GM10847 (cell line): Measurements from ENCODE around the gene CBX8.

Experiments
- POLR2A ChIP-seq: IDR thresholded peaks from 2 replicates; pipeline ENCODE4 v1.6.1; 2011; ENCODE audit not compliant: insufficient read length; ENCODE audit errors: extremely low read depth

CBX8 gene

GRCh38 chr17:79798299-79799173, 1.7 kb upstream of the CBX8 start:
- no peak for TF ChIP-seq POLR2A

DNA sequence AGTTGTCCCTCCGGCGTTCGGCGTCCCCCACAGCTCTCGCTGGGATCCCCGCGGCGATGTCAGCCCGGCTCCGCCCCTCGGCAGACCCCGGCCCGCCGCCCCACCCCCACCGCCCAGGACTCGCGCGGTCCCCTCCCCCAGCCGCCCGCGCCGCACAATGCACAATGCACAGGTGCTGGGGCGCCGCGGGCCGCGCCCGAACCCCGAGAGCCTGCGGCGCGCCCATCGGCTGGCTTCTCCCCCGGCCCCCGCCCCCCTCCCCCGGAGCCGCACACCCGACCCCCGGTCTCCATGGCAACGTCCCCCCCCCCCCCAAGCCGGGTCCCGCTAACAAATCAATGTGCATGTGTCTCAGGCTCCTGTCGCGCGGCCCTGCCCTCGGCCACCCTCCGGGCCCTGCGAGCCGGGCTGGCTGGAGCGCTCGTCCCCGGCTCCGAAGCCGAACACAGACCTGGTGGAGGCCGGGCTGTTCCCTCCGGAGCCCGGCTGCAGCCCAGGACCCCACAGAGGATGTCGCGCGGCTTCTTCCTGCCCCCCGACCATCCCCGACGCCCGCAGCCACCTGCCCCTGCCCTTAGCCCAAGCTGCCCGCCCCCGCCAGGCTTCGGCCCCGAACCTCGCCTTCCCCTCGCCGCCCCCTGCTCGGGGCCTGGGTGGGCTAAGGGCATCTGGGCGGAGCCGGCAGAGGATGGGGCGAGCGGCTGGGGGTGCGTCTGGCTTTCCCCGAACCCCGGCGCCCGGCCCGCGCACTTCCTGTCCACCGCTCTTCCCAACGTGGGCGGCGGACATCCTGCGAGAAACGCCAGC, 818 bp upstream of the CBX8 start:
- TF ChIP-seq POLR2A = no peak

- no peak for TF ChIP-seq POLR2A
These were observed 474 bp downstream of the CBX8 start for GRCh38 chr17:79796444-79796762.

DNA sequence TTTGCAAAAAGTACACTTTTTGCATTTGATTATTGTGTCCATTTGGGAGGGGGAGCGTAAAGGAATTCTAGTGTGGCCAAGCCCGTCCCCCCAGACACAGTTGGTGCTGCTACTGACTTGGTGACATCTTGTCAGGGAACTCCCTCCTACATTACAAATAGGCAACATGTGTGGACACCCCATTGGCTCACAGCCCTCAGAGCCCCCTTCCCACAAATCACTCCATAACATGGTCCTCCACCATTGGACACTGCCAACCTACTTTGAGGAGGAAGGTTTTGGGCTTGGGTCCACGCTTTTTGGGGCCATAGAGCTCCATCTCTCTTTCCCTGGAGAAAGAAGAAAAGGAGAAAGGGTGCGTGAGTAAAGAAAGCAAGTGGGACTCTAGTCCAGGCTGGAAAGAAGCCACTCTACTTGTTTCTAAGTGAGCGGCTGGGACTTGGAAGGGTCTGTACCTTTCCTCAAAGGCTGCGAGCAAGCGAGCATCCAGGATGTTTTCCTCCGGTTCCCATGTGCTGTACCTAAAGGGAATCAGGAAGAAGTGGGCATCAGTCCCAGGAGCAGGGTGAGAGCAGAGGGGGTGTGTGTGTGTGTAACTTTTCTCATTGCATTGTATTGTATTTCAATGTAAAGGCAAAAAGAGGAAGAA, 958 bp downstream of the CBX8 start:
- TF ChIP-seq POLR2A = no peak

GRCh38 chr17:79794659-79795511, 2.0 kb downstream of the CBX8 start:
- TF ChIP-seq POLR2A = no peak

DNA sequence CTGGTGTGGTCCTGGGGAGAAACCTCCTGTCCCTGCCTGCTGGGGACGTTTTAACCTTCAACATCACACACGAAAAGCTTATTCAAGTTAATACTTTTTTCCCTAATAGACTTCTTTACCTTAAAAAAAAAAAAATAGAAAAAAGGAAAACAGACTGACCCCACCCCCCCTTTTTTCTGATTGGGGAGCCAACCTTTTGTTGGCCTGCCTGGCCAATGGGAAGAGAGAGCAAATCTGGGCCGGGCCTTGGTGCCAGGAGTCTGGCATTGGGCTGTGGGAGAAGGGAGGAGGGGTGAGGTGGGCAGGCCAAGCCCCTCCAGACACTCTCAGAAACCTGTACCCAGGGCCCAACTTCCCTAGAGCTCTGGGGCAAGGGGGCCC, 3.0 kb downstream of the CBX8 start:
- TF ChIP-seq POLR2A = no peak

- TF ChIP-seq POLR2A = no peak
These were observed 3.6 kb downstream of the CBX8 start for GRCh38 chr17:79792984-79793923.

- TF ChIP-seq POLR2A = no peak
These were observed 4.5 kb downstream of the CBX8 start for GRCh38 chr17:79792341-79792871.

- TF ChIP-seq POLR2A = no peak
These were observed 5.1 kb downstream of the CBX8 start for GRCh38 chr17:79791735-79792161.

DNA sequence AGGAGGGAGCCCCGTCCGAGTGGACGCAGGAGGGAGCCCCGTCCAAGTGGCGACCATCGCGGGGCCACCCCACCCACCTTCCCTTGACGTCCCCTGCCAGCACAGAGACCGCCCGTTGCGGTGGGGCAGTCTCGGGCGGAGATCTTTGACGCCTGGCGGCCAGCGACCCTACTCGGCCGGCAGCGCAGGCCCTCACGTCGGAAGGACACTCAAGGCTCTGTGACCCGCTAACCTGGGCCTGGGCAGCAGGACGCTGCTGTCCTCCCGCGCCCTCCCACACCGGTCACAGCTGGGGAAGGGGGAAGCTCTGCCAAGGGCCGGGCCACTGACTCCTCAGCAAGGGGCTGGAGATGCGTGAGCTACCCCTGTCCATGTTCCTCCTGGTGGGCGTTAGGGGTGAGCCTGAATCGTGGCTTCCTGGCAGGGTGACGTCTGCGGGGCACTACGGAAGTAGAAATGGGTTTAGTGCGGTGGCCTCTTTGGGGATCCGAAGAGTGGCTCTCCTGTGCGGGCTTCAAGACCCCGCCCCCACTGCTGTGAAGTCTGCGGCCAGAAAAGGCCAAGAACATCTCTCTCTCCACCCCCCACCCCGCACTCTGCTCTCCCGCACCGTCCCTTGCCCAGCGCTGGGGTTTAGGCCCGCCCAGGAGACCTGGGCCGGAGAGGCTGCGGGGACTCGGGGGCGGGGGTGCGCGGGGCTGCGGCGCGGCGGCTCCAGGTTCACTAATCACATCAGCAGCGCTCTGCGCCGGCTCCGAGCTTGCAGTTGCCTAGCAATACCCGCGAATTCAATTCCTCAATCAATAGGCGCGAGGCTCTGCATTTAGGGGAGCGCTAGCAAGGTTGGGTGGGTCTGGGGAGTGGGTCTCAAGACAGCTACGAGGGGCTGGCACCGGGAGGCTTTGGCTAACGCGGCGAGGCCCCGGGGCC, 5.8 kb downstream of the CBX8 start:
- TF ChIP-seq POLR2A = no peak

DNA sequence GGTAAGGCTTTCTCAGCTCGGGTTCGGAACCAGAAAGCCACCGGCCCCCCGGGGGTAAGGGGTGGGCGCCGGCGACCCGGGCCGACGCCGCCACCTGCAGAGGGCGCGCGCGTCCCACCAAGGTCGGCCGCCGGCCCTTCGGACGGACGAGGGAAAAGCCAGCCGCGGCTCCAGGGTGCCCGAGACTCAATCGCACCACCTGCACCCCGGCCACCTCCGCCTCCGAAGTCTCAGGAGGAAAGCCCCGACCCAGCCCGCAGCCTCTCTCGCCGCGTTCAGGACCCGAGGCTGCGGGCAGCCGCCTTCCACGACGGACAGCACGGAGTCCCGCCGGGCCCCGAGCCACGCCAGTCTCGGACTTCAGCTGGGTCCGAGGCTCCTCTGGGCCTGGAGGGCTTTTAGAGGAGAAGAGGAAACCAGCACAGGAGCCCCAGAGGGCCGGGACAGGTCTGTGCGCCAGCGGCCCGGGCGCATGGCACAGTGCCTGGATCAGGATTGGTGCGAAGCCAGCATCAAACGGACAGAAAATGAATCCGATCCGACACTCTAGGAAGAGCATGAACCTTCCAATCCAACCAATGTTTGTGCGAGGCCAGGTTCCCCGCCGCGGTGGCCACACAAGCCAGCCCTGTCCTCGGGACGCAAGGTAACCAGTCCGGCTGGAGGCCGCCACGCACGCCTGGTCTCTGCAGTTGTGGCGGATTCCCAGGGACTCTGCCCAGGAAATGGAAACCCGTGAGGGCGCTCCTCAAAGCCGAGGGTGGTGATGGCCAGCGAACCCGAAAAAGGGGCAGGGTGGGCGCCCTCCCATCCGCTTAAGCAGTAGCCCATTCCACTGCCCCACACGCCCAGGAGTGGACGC, 6.7 kb downstream of the CBX8 start:
- no peak for TF ChIP-seq POLR2A
